ENCODE measurements around the gene CHMP4A. TPM values are rescaled to one million over a fixed set of nuclear protein-coding genes. Genes with fewer than 3 reads are reported as not detected.

CHMP4A gene
- total and polyA plus RNA-seq, 3 donors from 2014 or later = 52.9 to 111 (median 56.3) TPM

GRCh38 chr14:24198814-24199524 lies 14.3 kb downstream of the CHMP4A start:
- no peak for TF ChIP-seq POLR2A (IDR thresholded peaks at IDR 0.05)
- no peak for TF ChIP-seq CTCF (IDR thresholded peaks at IDR 0.05)

GRCh38 chr14:24197056-24197450 lies 16.2 kb downstream of the CHMP4A start:
- DNase-seq = no peak
- no peaks in the 10 kb centered on the region for H3K36me3 ChIP-seq (ENCODE audit: low read depth, missing control alignments)
- no peak overlapping the region for H3K27ac ChIP-seq
- no peaks in the 10 kb centered on the region for H3K9me3 ChIP-seq
- no peak for TF ChIP-seq POLR2A (IDR thresholded peaks at IDR 0.05)
- no peak for TF ChIP-seq CTCF (IDR thresholded peaks at IDR 0.05)
- 59 to 80% methylated on average over 2 of the region's 2 CpGs for WGBS, 2 donors
- H3K27me3 ChIP-seq = no peaks in the 10 kb centered on the region
- intact Hi-C loops (cut with DNase I; ENCODE audit: low total_unique reads) = no loop called here
- H3K4me1 ChIP-seq = peaks cover 12% of the 10 kb centered on the region
- H3K4me3 ChIP-seq = no peak overlapping the region

More at GRCh38 chr14:24198814-24199524, 14.3 kb downstream of the CHMP4A start:
- H3K36me3 ChIP-seq (ENCODE audit: low read depth, missing control alignments) = no peaks in the 10 kb centered on the region
- peaks cover 12% of the 10 kb centered on the region for H3K4me1 ChIP-seq
- H3K4me3 ChIP-seq = no peak overlapping the region
- intact Hi-C loops (cut with DNase I; ENCODE audit: low total_unique reads) = no loop called here
- H3K27me3 ChIP-seq = no peaks in the 10 kb centered on the region
- 89 to 91% methylated on average over 7 of the region's 7 CpGs for WGBS, 2 donors
- H3K9me3 ChIP-seq = no peaks in the 10 kb centered on the region
- H3K27ac ChIP-seq = no peak overlapping the region
- DNase-seq = no peak

DNA sequence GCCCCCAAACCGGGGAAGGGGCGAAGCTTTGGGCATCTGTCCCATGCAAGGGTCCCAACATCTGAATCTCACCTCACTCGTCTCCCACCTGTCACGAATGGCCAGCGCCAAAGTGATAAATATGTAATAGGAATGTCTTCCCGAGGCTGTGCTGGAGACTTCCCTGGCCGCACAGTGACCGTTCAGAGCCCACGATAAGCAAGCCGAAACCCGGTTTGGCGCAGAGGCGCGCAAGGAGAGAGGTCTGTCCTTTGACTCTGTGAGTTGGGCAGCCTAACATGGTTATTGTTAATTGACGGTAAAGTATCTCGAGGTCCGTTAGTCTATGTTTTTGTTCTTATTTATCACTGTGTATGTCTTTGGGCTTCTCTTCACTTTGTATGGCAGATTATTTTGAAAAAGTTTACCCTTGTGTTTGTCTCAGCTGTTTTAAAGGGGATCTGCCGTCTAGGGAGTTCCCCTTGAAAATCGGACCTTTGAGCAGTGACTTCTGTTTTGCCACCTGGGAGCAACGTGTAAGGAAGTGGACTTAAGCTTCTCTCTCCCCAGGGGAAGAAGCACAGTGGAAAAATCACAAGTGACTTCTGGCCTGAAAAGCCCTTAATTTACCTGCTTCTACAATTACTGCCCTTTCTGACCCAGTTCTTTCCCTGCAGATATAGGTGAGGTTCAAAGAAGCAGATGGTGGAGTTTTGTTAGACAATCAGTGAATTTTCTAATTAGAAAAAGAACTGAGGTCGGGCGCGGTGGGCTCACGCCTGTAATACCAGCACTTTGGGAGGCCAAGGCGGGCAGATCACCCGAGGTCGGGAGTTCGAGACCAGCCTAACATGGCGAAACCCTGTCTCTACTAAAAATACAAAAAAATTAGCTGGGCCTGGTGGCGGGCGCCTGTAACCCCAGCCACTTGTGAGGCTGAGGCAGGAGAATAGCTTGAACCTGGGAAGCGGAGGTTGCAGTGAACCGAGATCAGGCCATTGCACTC lies 16.9 kb downstream of the CHMP4A start:
- Histone ChIP-seq H3K36me3 (ENCODE audit: low read depth, missing control alignments) (no peaks in the 10 kb centered on the region), H3K4me1 (peaks cover 12% of the 10 kb centered on the region), H3K4me3 (peak overlapping the region; percentile 72 to 98), H3K9me3 (no peaks in the 10 kb centered on the region), H3K27ac (peak overlapping the region; percentile 96 to 98), H3K27me3 (no peaks in the 10 kb centered on the region)
- TF ChIP-seq POLR2A (IDR thresholded peaks at IDR 0.05) (no peak), CTCF (IDR thresholded peaks at IDR 0.05) (no peak)
- 25 to 26% methylated on average over 28 to 33 of the region's 33 CpGs for WGBS, 2 donors
- intact Hi-C loops (cut with DNase I; ENCODE audit: low total_unique reads) = no loop called here
- no peak for DNase-seq

- intact Hi-C loops (cut with DNase I; ENCODE audit: low total_unique reads) = no loop called here
- peak within 1 kb of the TSS; percentile 96 to 98 for H3K27ac ChIP-seq
- peaks cover 12% of the 10 kb centered on the region for H3K4me1 ChIP-seq
- WGBS, 2 donors = 0 to 1% methylated on average over 52 to 84 of the region's 89 CpGs
- peak within 1 kb of the TSS; percentile 72 to 98 for H3K4me3 ChIP-seq
- H3K36me3 ChIP-seq (ENCODE audit: low read depth, missing control alignments) = no peaks in the 10 kb centered on the region
- no peaks in the 10 kb centered on the region for H3K27me3 ChIP-seq
- no peak for TF ChIP-seq POLR2A (IDR thresholded peaks at IDR 0.05)
- TF ChIP-seq CTCF (IDR thresholded peaks at IDR 0.05) = no peak
- no peaks in the 10 kb centered on the region for H3K9me3 ChIP-seq
- peak; percentile 91 for DNase-seq
These were observed 17.9 kb downstream of the CHMP4A start, which contains the start of gene TM9SF1 for GRCh38 chr14:24195186-24196070. Gene TM9SF1, minus strand, starts transcription at chr14:24195441. Its CDS starts 422 bp downstream, at chr14:24195019.

All from testis (tissue), 3 donors.